ENCODE data around the gene R3HDM2.

DNA sequence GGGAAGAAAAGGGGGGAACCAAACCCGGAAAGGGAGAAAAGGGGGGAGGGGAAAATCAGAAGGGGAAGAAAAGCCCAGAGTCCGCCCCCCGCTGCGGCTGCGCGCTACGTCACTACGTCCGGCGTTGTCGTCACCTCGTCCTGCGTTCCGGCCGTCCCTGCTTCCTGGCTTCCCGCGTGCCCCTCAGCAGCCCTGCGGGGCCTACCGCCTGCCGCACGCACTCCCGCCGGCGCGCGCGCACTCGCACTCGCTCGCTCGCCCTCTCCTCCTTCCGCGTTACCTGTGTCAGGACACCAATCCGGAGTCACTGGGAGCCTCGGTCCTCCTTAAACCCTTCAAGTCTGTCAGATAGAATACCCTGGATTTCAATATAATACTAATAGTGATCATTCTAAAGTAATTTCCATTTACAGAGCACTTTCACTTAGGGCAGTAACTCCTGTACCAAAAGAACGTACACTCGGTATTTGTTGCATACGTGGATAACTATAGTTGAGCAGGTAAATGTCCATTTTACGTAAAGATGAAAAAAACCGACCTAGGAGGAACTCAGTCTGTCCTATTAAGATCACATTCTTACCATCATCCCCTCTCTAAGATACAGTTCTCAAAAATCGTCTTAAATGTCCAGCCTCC is at the start of gene R3HDM2:
- no peak for TF ChIP-seq EZH2phosphoT487 (IDR thresholded peaks at IDR 0.05; ENCODE audit: borderline replicate concordance, low read depth, low read length)
- TF ChIP-seq, protein P1, sequence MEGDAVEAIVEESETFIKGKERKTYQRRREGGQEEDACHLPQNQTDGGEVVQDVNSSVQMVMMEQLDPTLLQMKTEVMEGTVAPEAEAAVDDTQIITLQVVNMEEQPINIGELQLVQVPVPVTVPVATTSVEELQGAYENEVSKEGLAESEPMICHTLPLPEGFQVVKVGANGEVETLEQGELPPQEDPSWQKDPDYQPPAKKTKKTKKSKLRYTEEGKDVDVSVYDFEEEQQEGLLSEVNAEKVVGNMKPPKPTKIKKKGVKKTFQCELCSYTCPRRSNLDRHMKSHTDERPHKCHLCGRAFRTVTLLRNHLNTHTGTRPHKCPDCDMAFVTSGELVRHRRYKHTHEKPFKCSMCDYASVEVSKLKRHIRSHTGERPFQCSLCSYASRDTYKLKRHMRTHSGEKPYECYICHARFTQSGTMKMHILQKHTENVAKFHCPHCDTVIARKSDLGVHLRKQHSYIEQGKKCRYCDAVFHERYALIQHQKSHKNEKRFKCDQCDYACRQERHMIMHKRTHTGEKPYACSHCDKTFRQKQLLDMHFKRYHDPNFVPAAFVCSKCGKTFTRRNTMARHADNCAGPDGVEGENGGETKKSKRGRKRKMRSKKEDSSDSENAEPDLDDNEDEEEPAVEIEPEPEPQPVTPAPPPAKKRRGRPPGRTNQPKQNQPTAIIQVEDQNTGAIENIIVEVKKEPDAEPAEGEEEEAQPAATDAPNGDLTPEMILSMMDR (conservative IDR thresholded peaks at IDR 0.05; ENCODE audit: low read length): no peak
